SK-N-SH (cell line): ENCODE results near the gene NHLRC2. TPM values are rescaled to one million over a fixed set of nuclear protein-coding genes. Genes with fewer than 3 reads are reported as not detected.
"Not testable (repeated sequence)": the region's sequence is repeated elsewhere in the genome, so short reads cannot be mapped to it uniquely, and the experiment has no call there.

ENCODE experiments used
- CTCF ChIA-PET: fragments of 300-600, 350-600 bp; formaldehyde crosslinking; extraction: SDS; loops from one replicate; lab custom pipeline; 2021; lab: Yijun Ruan, JAX
- POLR2A ChIA-PET: fragments of 350-600 bp; sonication (Branson Sonifier 250); formaldehyde crosslinking; extraction: SDS; loops from one replicate; lab custom pipeline; 2020; ENCODE audit warnings: antibody characterized with exemption, inconsistent platforms; lab: Yijun Ruan, JAX
- DNase-seq: peaks from one replicate; pipeline ENCODE4 v3.0.0; 2012
- H2AFZ ChIP-seq: fragments of 200-600 bp; sonication (generic); 2 replicates; pipeline ENCODE4 v1.8.1; 2016; ENCODE audit warnings: antibody characterized with exemption, mild to moderate bottlenecking, low read depth
- H3F3A ChIP-seq: fragments of 200-600 bp; sonication (generic); replicated peaks from 2 replicates; pipeline ENCODE3; 2016; ENCODE audit warnings: antibody characterized with exemption, mild to moderate bottlenecking; ENCODE audit not compliant: insufficient read depth
- H3K27ac ChIP-seq, 2 experiments: fragments of 200-500 bp in 1 of 2; fragments of 200-600 bp in 1 of 2; sonication (Bioruptor generic) in 1 of 2; sonication (generic), shearing (Covaris generic) in 1 of 2; 2 replicates each; pipeline versions ENCODE4 v1.5.1 to v1.6.1; 2014 to 2016; ENCODE audit warnings: low read depth in 2 of 2, inconsistent platforms in 1 of 2, low read length in 1 of 2, mild to moderate bottlenecking in 1 of 2, mixed read lengths in 1 of 2
- H3K27me3 ChIP-seq: fragments of 200-600 bp; sonication (generic), shearing (Covaris generic); 2 replicates; pipeline ENCODE4 v1.6.1; 2016; ENCODE audit warnings: mixed run types; ENCODE audit not compliant: insufficient read depth
- H3K36me3 ChIP-seq, 2 experiments: fragments of 200-500 bp in 1 of 2; fragments of 200-600 bp in 1 of 2; sonication (Bioruptor generic) in 1 of 2; sonication (generic) in 1 of 2; replicated peaks in 1 of 2; 2 replicates each; pipeline versions ENCODE3 to v1.5.1; 2014 to 2016; ENCODE audit warnings: low read length in 1 of 2, mild to moderate bottlenecking in 1 of 2; ENCODE audit not compliant: insufficient read depth in 2 of 2, control insufficient read depth in 1 of 2
- H3K4me1 ChIP-seq, 2 experiments: fragments of 200-500 bp in 1 of 2; fragments of 200-600 bp in 1 of 2; sonication (Bioruptor generic) in 1 of 2; sonication (generic), shearing (Covaris generic) in 1 of 2; 2 replicates each; pipeline versions ENCODE4 v1.5.1 to v1.6.1; 2014 to 2016; ENCODE audit warnings: low read depth in 1 of 2, low read length in 1 of 2, mixed run types in 1 of 2; ENCODE audit not compliant: insufficient read depth in 2 of 2, control insufficient read depth in 1 of 2
- H3K4me2 ChIP-seq: fragments of 200-600 bp; sonication (generic), shearing (Covaris generic); 2 replicates; pipeline ENCODE4 v1.6.1; 2017; ENCODE audit warnings: mixed run types
- H3K4me3 ChIP-seq, 2 experiments: fragments of 200-500 bp in 1 of 2; fragments of 200-600 bp in 1 of 2; sonication (Bioruptor generic) in 1 of 2; sonication (generic), shearing (Covaris generic) in 1 of 2; 2 replicates each; pipeline versions ENCODE4 v1.5.1 to v1.8.1; 2014 to 2016; ENCODE audit warnings: low read depth in 2 of 2, inconsistent platforms in 1 of 2, low read length in 1 of 2, mild to moderate bottlenecking in 1 of 2, mixed read lengths in 1 of 2, moderate library complexity in 1 of 2
- H3K79me2 ChIP-seq: fragments of 200-600 bp; sonication (generic); 2 replicates; pipeline ENCODE4 v1.8.1; 2017; ENCODE audit warnings: mild to moderate bottlenecking; ENCODE audit not compliant: insufficient read depth
- H3K9ac ChIP-seq: fragments of 200-600 bp; sonication (generic); 2 replicates; pipeline ENCODE4 v1.6.1; 2017; ENCODE audit warnings: mixed run types
- H3K9me2 ChIP-seq: fragments of 200-600 bp; sonication (generic); 2 replicates; pipeline ENCODE4 v1.6.1; 2017; ENCODE audit warnings: mixed run types
- H3K9me3 ChIP-seq: fragments of 200-600 bp; sonication (generic); 2 replicates; pipeline ENCODE4 v1.6.1; 2017; ENCODE audit warnings: mixed run types, mild to moderate bottlenecking, moderate library complexity
- H4K20me1 ChIP-seq: fragments of 200-600 bp; sonication (generic); 2 replicates; pipeline ENCODE4 v1.6.1; 2017; ENCODE audit warnings: mild to moderate bottlenecking, mixed run types; ENCODE audit not compliant: insufficient read depth
- CHD2 ChIP-seq: fragments of 150-350 bp; IDR thresholded peaks from 2 replicates; pipeline ENCODE4 v1.6.1; 2018; ENCODE audit warnings: low read length; ENCODE audit not compliant: partially characterized antibody
- ELF1 ChIP-seq: IDR thresholded peaks from 2 replicates; pipeline ENCODE4 v1.4.0; 2012
- EP300 ChIP-seq, 2 experiments: IDR thresholded peaks; 2 replicates each; pipeline versions ENCODE4 v1.4.0 to v1.6.1; 2012; ENCODE audit warnings: borderline replicate concordance in 1 of 2, low read depth in 1 of 2, low read length in 1 of 2
- EZH2phosphoT487 ChIP-seq: fragments of 200-600 bp; sonication (generic); IDR thresholded peaks from 2 replicates; pipeline ENCODE4 v1.6.1; 2017; ENCODE audit warnings: low read depth, mixed run types, mild to moderate bottlenecking, antibody characterized with exemption, moderate library complexity, borderline replicate concordance
- FOSL2 ChIP-seq: IDR thresholded peaks from 2 replicates; pipeline ENCODE4 v1.4.0; 2012; ENCODE audit warnings: low read depth, mild to moderate bottlenecking, moderate library complexity, borderline replicate concordance
- FOXM1 ChIP-seq: IDR thresholded peaks from 2 replicates; pipeline ENCODE4 v1.4.0; 2012; ENCODE audit warnings: low read depth, mild to moderate bottlenecking
- GABPA ChIP-seq: IDR thresholded peaks from 2 replicates; pipeline ENCODE4 v1.4.0; 2012; ENCODE audit warnings: low read depth, mild to moderate bottlenecking
- JUND ChIP-seq: IDR thresholded peaks from 2 replicates; pipeline ENCODE4 v1.4.0; 2012
- MEF2A ChIP-seq: IDR thresholded peaks from 2 replicates; pipeline ENCODE4 v1.4.0; 2012; ENCODE audit warnings: low read depth, borderline replicate concordance
- POLR2AphosphoS5 ChIP-seq: IDR thresholded peaks from 2 replicates; pipeline ENCODE4 v1.6.1; 2012; ENCODE audit warnings: low read depth, low read length
- RCOR1 ChIP-seq: fragments of 150-350 bp; IDR thresholded peaks from 2 replicates; pipeline ENCODE4 v1.6.1; 2017; ENCODE audit warnings: antibody characterized with exemption, low read length
- REST ChIP-seq: IDR thresholded peaks from 2 replicates; pipeline ENCODE4 v1.6.1; 2012; ENCODE audit warnings: mild to moderate bottlenecking, low read depth, low read length, moderate library complexity
- RFX5 ChIP-seq: IDR thresholded peaks from 2 replicates; pipeline ENCODE4 v1.6.1; 2012; ENCODE audit warnings: mild to moderate bottlenecking, improper control_type of control experiment, low read length
- RXRA ChIP-seq: IDR thresholded peaks from 2 replicates; pipeline ENCODE4 v1.4.0; 2012; ENCODE audit warnings: low read depth, mild to moderate bottlenecking, borderline replicate concordance
- SIN3A ChIP-seq: IDR thresholded peaks from 2 replicates; pipeline ENCODE4 v1.6.1; 2012; ENCODE audit warnings: low read depth, mild to moderate bottlenecking, low read length, moderate library complexity, borderline replicate concordance
- SMC3 ChIP-seq: IDR thresholded peaks from 2 replicates; pipeline ENCODE4 v1.6.1; 2012; ENCODE audit warnings: low read depth, low read length, improper control_type of control experiment
- TAF1 ChIP-seq: IDR thresholded peaks from 2 replicates; pipeline ENCODE4 v1.6.1; 2012; ENCODE audit warnings: low read depth, mild to moderate bottlenecking, low read length, moderate library complexity, borderline replicate concordance
- TCF12 ChIP-seq: IDR thresholded peaks from 2 replicates; pipeline ENCODE4 v1.4.0; 2012
- USF1 ChIP-seq: IDR thresholded peaks from 2 replicates; pipeline ENCODE4 v1.4.0; 2012; ENCODE audit warnings: low read depth, borderline replicate concordance
- WGBS: methylation state at CpG from one replicate; pipeline ENCODE4 v1.1.6; 2017; ENCODE audit warnings: low lambda C conversion rate; 5-methylcytosine and 5-hydroxymethylcytosine counted together
- polyA plus RNA-seq, 3 experiments: library from polyadenylated mRNA; depleted of rRNA; stranded (reverse); fragments of >200 nt; gene quantifications; 2 replicates each; pipeline ENCODE4 v1.2.3, GENCODE V29; 2012
- TF ChIP-seq, protein P1 (sequence below): fragments of 200-600 bp; sonication (generic); IDR thresholded peaks from 2 replicates; pipeline ENCODE4 v1.6.1; 2017; ENCODE audit warnings: antibody characterized with exemption, mild to moderate bottlenecking, moderate library complexity

Gene NHLRC2
- polyA plus RNA-seq, 1 of the 3 experiments (the other 2 are of a cell fraction) = 2.8 TPM

DNA sequence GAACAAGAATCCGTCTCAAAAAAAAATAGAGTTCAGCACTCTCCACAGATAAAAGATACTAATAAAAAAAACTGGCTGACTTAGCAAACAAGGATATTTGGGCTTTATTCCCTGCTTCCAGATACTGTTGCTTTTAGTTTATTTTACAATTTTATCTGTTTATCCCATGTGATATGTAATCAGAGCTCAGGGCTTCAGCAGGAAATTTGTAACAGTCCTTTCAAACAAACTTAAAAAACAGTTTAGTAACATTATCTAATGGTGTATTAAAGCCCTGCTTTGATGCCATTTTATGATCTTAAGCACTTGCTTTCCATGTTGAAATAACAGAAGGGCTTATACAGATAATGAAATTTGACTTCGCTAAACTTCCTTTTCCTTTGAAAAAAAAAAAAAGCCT lies 28.7 kb upstream of the NHLRC2 start:
- CTCF ChIA-PET = no interaction called here

DNA sequence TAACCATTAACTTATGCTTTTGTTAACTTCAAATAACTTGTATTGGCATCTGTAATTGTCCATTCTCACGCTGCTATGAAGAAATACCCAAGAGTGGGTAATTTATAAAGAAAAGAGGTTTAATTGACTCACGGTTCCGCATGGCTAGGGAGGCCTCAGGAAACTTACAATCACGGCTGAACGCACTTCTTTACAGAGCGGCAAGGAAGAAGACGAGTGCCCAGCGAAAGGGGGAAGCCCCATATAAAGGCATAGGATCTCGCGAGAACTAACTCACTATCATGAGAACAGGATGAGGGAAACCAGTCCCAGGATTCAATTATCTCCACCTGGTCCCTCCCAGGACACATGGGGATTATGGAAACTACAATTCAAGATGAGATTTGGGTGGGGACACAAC lies 25.9 kb upstream of the NHLRC2 start:
- H2AFZ ChIP-seq, H3K9ac ChIP-seq, H3K9me3 ChIP-seq, H3K79me2 ChIP-seq, DNase-seq, POLR2A ChIA-PET, H3K36me3 ChIP-seq, H3K4me1 ChIP-seq, H3K9me2 ChIP-seq, CTCF ChIA-PET, H3F3A ChIP-seq, H3K4me3 ChIP-seq, H3K4me2 ChIP-seq, H4K20me1 ChIP-seq, H3K27me3 ChIP-seq, H3K27ac ChIP-seq: not testable (repeated sequence)
- WGBS = 86% methylated on average over 10 of the region's 10 CpGs

More for the DNA sequence above, 28.7 kb upstream of the NHLRC2 start:
- no peaks in the 10 kb centered on the region for H3F3A ChIP-seq
- TF ChIP-seq, protein P1, sequence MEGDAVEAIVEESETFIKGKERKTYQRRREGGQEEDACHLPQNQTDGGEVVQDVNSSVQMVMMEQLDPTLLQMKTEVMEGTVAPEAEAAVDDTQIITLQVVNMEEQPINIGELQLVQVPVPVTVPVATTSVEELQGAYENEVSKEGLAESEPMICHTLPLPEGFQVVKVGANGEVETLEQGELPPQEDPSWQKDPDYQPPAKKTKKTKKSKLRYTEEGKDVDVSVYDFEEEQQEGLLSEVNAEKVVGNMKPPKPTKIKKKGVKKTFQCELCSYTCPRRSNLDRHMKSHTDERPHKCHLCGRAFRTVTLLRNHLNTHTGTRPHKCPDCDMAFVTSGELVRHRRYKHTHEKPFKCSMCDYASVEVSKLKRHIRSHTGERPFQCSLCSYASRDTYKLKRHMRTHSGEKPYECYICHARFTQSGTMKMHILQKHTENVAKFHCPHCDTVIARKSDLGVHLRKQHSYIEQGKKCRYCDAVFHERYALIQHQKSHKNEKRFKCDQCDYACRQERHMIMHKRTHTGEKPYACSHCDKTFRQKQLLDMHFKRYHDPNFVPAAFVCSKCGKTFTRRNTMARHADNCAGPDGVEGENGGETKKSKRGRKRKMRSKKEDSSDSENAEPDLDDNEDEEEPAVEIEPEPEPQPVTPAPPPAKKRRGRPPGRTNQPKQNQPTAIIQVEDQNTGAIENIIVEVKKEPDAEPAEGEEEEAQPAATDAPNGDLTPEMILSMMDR = no peak
- TF ChIP-seq JUND (no peak), EZH2phosphoT487 (no peak), RCOR1 (no peak), RFX5 (no peak), ELF1 (no peak), RXRA (no peak), TAF1 (no peak), SMC3 (no peak), POLR2AphosphoS5 (no peak), FOXM1 (no peak), FOSL2 (no peak), REST (no peak), GABPA (no peak), TCF12 (no peak), EP300 (IDR thresholded peaks at IDR 0.05; ENCODE audit: borderline replicate concordance in 1 of 2, low read depth in 1 of 2, low read length in 1 of 2) (no peak), USF1 (no peak), MEF2A (no peak), SIN3A (no peak), CHD2 (no peak)
- no peaks in the 10 kb centered on the region for H3K36me3 ChIP-seq
- no peaks in the 10 kb centered on the region for H3K4me1 ChIP-seq
- no peak for DNase-seq
- POLR2A ChIA-PET = no interaction called here
- H3K9me3 ChIP-seq = no peaks in the 10 kb centered on the region
- no peak overlapping the region for H2AFZ ChIP-seq
- H3K9me2 ChIP-seq = no peaks in the 10 kb centered on the region
- WGBS = 96% methylated on average over 2 of the region's 2 CpGs
- no peaks in the 10 kb centered on the region for H3K27me3 ChIP-seq
- no peak overlapping the region for H3K4me2 ChIP-seq
- no peaks in the 10 kb centered on the region for H4K20me1 ChIP-seq
- no peaks in the 10 kb centered on the region for H3K79me2 ChIP-seq
- no peak overlapping the region for H3K4me3 ChIP-seq
- no peak overlapping the region for H3K9ac ChIP-seq
- no peak overlapping the region for H3K27ac ChIP-seq
